Lower leg skin (tissue), 4 donors: ENCODE results near the gene GATAD2B. TPM values are rescaled to one million over a fixed set of nuclear protein-coding genes. Genes with fewer than 3 reads are reported as not detected.

Experiments used
- DNase-seq, 2 donors: peaks; one replicate each; pipeline ENCODE4 v3.0.0-alpha.2; 2019; ENCODE audit warnings: low spot score in 2 of 2
- H3K4me3 ChIP-seq: fragments of 200-600 bp; sonication (generic); 2 replicates; pipeline ENCODE4 v1.5.1; 2017; ENCODE audit warnings: mild to moderate bottlenecking, low read depth; ENCODE audit not compliant: poor library complexity, severe bottlenecking
- CTCF ChIP-seq, 3 donors: fragments of 450-650 bp; IDR thresholded peaks; one replicate each; pipeline ENCODE4 v1.5.1; 2016; ENCODE audit warnings: antibody characterized with exemption in 3 of 3, mild to moderate bottlenecking in 3 of 3, moderate library complexity in 2 of 3
- POLR2A ChIP-seq, 2 donors: fragments of 450-650 bp; IDR thresholded peaks; one replicate each; pipeline ENCODE4 v1.6.1; 2016 to 2017; ENCODE audit warnings: antibody characterized with exemption in 2 of 2, mild to moderate bottlenecking in 1 of 2, moderate library complexity in 1 of 2
- WGBS, 2 donors: methylation state at CpG; one replicate each; pipeline ENCODE4 v1.1.5; 2018; 5-methylcytosine and 5-hydroxymethylcytosine counted together
- intact Hi-C: fragments of 100-400 bp; cut with DNase I; formaldehyde crosslinking; loops from one replicate; pipeline ENCODE4 v1.15.0; 2023; ENCODE audit warnings: low total_unique reads
- total RNA-seq, 4 donors: library from RNA; depleted of rRNA; stranded (reverse); fragments of >200 nt; gene quantifications; one replicate each; pipeline ENCODE4 v1.1.0, GENCODE V29; 2016

The GATAD2B gene
- total RNA-seq, 4 donors from 2014 or later, result 24.1 to 49.3 (median 29.3) TPM

- TF ChIP-seq CTCF (IDR thresholded peaks at IDR 0.05), result no peak
- TF ChIP-seq POLR2A (IDR thresholded peaks at IDR 0.05), result no peak
- intact Hi-C loops, result no loop called here
- no peak overlapping the region for H3K4me3 ChIP-seq
- no peak for DNase-seq
- WGBS, 2 donors, result 83 to 85% methylated on average over 3 of the region's 3 CpGs
Measured at GRCh38 chr1:153833171-153833570, 89.6 kb downstream of the GATAD2B start.

DNA sequence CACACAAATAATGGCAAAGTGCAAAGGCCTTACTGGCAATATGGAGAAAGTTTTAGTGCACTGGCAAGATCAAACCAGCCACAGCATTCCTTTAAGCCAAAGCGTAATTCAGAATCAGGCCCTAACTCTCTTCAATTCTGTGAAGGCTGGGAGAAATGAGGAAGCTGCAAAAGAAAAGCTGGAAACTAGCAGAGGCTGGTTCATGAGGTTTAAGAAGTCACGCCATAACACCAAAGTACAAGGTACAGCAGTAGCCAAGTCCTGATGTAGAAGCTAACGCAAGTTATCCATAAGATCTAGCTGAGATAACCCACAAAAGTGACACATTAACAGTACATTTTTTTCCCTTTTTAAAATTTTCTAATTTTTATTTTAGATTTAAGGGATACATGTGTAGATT, 90.5 kb downstream of the GATAD2B start:
- intact Hi-C loops, result no loop called here
- no peak overlapping the region for H3K4me3 ChIP-seq
- DNase-seq, result no peak
- 88% methylated on average over 3 of the region's 3 CpGs for WGBS, 2 donors
- TF ChIP-seq CTCF (IDR thresholded peaks at IDR 0.05) (no peak), POLR2A (IDR thresholded peaks at IDR 0.05) (no peak)

- TF ChIP-seq POLR2A (IDR thresholded peaks at IDR 0.05) (no peak), CTCF (IDR thresholded peaks at IDR 0.05) (no peak)
Measured at GRCh38 chr1:153831026-153831425, 91.7 kb downstream of the GATAD2B start.

DNA sequence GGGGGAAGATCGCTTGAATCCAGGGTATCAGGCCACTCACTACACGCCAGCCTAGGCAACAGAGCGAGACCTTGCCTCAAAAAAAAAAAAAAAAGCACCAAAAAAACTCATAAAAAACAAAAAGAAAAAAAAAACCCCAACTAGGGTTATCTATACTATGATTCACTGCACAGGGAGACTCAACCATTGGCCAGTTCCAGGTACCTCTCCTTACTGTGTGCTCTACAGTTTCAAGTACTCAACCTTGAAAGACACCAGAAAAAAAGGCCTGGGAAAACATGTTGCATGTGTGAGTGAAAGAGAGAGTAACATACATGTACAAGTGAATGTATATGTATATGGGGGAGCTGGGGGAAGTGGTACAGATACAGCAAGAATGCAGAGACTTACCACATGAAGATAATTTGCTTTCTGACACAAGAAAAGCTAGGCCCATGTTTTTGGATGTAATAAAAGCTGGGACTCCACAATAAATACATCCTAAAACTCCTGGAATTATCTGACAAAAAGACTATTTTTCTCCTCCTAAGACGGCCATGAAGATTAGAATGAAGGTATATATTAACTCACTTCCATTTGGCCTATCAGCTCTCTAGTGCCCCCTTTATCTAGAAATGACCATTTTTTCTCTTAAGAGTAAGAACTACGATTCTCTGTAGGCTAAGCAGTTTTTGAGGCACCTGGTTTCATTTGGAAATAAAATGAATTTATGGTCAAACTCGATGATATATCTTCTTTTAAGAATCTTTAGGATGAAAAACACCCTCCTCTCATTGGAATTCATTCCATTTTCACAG, 95.4 kb downstream of the GATAD2B start:
- 89 to 92% methylated on average over 6 of the region's 6 CpGs for WGBS, 2 donors
- TF ChIP-seq CTCF (IDR thresholded peaks at IDR 0.05), result no peak
- TF ChIP-seq POLR2A (IDR thresholded peaks at IDR 0.05), result no peak

More at GRCh38 chr1:153831026-153831425, 91.7 kb downstream of the GATAD2B start:
- intact Hi-C loops, result no loop called here
- H3K4me3 ChIP-seq, result no peak overlapping the region
- WGBS, 2 donors, result 91 to 93% methylated on average over 2 of the region's 2 CpGs
- no peak for DNase-seq

GRCh38 chr1:153818876-153819275, 103.9 kb downstream of the GATAD2B start:
- intact Hi-C loops, result no loop called here
- H3K4me3 ChIP-seq, result no peak overlapping the region
- 84 to 87% methylated on average over 2 of the region's 2 CpGs for WGBS, 2 donors
- TF ChIP-seq CTCF (IDR thresholded peaks at IDR 0.05), result no peak
- TF ChIP-seq POLR2A (IDR thresholded peaks at IDR 0.05), result no peak
- DNase-seq, result no peak

More for the DNA sequence above, 95.4 kb downstream of the GATAD2B start:
- no peak for DNase-seq
- intact Hi-C loops, result no loop called here
- no peak overlapping the region for H3K4me3 ChIP-seq
